Esophagus muscularis mucosa (tissue), 3 donors: ENCODE results near the gene FAM3A.

ENCODE experiments used
- POLR2AphosphoS5 ChIP-seq, 2 donors: sonication (generic); formaldehyde crosslinking; IDR thresholded peaks; one replicate each; pipeline ENCODE4 v1.6.1; 2017; ENCODE audit warnings: antibody characterized with exemption in 2 of 2
- TF ChIP-seq, protein P1 (sequence below), 3 experiments: fragments of 200-600 bp in 2 of 3; fragments of 450-650 bp in 1 of 3; sonication (generic) in 2 of 3; IDR thresholded peaks; one replicate each; pipeline ENCODE4 v1.5.1; 2017 to 2019; ENCODE audit warnings: antibody characterized with exemption in 3 of 3, mild to moderate bottlenecking in 2 of 3, moderate library complexity in 1 of 3

GRCh38 chrX:154512879-154513553, 3.0 kb downstream of the FAM3A start:
- TF ChIP-seq, protein P1, sequence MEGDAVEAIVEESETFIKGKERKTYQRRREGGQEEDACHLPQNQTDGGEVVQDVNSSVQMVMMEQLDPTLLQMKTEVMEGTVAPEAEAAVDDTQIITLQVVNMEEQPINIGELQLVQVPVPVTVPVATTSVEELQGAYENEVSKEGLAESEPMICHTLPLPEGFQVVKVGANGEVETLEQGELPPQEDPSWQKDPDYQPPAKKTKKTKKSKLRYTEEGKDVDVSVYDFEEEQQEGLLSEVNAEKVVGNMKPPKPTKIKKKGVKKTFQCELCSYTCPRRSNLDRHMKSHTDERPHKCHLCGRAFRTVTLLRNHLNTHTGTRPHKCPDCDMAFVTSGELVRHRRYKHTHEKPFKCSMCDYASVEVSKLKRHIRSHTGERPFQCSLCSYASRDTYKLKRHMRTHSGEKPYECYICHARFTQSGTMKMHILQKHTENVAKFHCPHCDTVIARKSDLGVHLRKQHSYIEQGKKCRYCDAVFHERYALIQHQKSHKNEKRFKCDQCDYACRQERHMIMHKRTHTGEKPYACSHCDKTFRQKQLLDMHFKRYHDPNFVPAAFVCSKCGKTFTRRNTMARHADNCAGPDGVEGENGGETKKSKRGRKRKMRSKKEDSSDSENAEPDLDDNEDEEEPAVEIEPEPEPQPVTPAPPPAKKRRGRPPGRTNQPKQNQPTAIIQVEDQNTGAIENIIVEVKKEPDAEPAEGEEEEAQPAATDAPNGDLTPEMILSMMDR (IDR thresholded peaks at IDR 0.05), result no peak
- TF ChIP-seq POLR2AphosphoS5 (IDR thresholded peaks at IDR 0.05), result no peak
